ENCODE measurements around the gene CRACDL. TPM values are rescaled to one million over a fixed set of nuclear protein-coding genes. Genes with fewer than 3 reads are reported as not detected.

The CRACDL gene
- total and polyA plus RNA-seq, 2 of the 13 experiments (the other 11 are each of a cell fraction or from before 2014, with no cell fraction given): 0.15 to 0.26 TPM

DNA sequence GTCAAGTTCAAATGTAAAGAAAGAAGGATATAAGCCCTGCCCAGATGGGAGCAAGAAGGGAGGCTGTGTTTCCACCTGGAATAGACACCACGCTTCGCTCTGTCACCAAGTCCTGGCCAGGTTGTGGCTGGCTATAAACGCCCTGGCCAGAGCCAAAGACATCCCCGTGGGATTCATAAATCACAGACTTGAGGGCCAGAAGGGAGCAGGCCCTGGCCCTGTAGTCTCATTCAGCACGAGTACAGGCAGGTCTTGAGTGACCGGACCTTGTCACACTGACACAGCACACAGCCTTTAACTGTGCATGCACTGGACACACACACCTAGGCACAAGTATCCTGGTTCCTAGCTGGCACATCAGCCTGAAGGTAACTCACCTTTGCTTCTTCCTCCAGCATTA, 110.6 kb downstream of the CRACDL start:
- H2AFZ ChIP-seq (ENCODE audit: low read length): no peak overlapping the region
- H3K9me3 ChIP-seq (ENCODE audit: low read length): no peaks in the 10 kb centered on the region
- no peaks in the 10 kb centered on the region for H3K36me3 ChIP-seq (replicated peaks in 1 of 2; ENCODE audit: control insufficient read depth in 1 of 2, insufficient read depth in 2 of 2, low read length in 2 of 2)
- H3K27ac ChIP-seq (ENCODE audit: extremely low read length, insufficient read depth, low read length): no peak overlapping the region
- H3K4me1 ChIP-seq (ENCODE audit: insufficient read depth, low read length): peaks cover 52% of the 10 kb centered on the region
- H3K27me3 ChIP-seq (ENCODE audit: control insufficient read depth in 1 of 2, insufficient read depth in 2 of 2, low read length in 2 of 2): no peaks in the 10 kb centered on the region; a peak in 1 of 5 replicates
- no peaks in the 10 kb centered on the region for H3K79me2 ChIP-seq (ENCODE audit: insufficient read depth, low read length)
- no peak overlapping the region for H3K9ac ChIP-seq (ENCODE audit: insufficient read depth, low read depth, low read length)
- TF ChIP-seq ZNF343 (CRISPR knock-in tag; IDR thresholded peaks at IDR 0.05): no peak
- no peak for TF ChIP-seq ZNF281 (CRISPR knock-in tag; IDR thresholded peaks at IDR 0.05; ENCODE audit: borderline replicate concordance)
- no peak for TF ChIP-seq RARG (CRISPR knock-in tag; IDR thresholded peaks at IDR 0.05; ENCODE audit: low read depth)
- TF ChIP-seq, protein P1, sequence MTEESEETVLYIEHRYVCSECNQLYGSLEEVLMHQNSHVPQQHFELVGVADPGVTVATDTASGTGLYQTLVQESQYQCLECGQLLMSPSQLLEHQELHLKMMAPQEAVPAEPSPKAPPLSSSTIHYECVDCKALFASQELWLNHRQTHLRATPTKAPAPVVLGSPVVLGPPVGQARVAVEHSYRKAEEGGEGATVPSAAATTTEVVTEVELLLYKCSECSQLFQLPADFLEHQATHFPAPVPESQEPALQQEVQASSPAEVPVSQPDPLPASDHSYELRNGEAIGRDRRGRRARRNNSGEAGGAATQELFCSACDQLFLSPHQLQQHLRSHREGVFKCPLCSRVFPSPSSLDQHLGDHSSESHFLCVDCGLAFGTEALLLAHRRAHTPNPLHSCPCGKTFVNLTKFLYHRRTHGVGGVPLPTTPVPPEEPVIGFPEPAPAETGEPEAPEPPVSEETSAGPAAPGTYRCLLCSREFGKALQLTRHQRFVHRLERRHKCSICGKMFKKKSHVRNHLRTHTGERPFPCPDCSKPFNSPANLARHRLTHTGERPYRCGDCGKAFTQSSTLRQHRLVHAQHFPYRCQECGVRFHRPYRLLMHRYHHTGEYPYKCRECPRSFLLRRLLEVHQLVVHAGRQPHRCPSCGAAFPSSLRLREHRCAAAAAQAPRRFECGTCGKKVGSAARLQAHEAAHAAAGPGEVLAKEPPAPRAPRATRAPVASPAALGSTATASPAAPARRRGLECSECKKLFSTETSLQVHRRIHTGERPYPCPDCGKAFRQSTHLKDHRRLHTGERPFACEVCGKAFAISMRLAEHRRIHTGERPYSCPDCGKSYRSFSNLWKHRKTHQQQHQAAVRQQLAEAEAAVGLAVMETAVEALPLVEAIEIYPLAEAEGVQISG (CRISPR knock-in tag; IDR thresholded peaks at IDR 0.05): no peak
- TF ChIP-seq ZNF558 (CRISPR knock-in tag; IDR thresholded peaks at IDR 0.05; ENCODE audit: borderline replicate concordance): no peak
- TF ChIP-seq MNT (IDR thresholded peaks at IDR 0.05): no peak
- TF ChIP-seq ZNF121 (CRISPR knock-in tag; IDR thresholded peaks at IDR 0.05): no peak
- TF ChIP-seq, protein P2, sequence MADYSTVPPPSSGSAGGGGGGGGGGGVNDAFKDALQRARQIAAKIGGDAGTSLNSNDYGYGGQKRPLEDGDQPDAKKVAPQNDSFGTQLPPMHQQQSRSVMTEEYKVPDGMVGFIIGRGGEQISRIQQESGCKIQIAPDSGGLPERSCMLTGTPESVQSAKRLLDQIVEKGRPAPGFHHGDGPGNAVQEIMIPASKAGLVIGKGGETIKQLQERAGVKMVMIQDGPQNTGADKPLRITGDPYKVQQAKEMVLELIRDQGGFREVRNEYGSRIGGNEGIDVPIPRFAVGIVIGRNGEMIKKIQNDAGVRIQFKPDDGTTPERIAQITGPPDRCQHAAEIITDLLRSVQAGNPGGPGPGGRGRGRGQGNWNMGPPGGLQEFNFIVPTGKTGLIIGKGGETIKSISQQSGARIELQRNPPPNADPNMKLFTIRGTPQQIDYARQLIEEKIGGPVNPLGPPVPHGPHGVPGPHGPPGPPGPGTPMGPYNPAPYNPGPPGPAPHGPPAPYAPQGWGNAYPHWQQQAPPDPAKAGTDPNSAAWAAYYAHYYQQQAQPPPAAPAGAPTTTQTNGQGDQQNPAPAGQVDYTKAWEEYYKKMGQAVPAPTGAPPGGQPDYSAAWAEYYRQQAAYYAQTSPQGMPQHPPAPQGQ (CRISPR knock-in tag; IDR thresholded peaks at IDR 0.05; ENCODE audit: borderline replicate concordance): no peak
- TF ChIP-seq SNAPC5 (CRISPR knock-in tag; IDR thresholded peaks at IDR 0.05; ENCODE audit: borderline replicate concordance): no peak
- TF ChIP-seq, protein P3, sequence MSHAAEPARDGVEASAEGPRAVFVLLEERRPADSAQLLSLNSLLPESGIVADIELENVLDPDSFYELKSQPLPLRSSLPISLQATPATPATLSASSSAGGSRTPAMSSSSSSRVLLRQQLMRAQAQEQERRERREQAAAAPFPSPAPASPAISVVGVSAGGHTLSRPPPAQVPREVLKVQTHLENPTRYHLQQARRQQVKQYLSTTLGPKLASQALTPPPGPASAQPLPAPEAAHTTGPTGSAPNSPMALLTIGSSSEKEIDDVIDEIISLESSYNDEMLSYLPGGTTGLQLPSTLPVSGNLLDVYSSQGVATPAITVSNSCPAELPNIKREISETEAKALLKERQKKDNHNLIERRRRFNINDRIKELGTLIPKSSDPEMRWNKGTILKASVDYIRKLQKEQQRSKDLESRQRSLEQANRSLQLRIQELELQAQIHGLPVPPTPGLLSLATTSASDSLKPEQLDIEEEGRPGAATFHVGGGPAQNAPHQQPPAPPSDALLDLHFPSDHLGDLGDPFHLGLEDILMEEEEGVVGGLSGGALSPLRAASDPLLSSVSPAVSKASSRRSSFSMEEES (CRISPR knock-in tag; IDR thresholded peaks at IDR 0.05): no peak
- FAIRE-seq (no peak), DNase-seq (ENCODE audit: low spot score) (no peak), ATAC-seq (no peak)
- no peak overlapping the region for H3K4me3 ChIP-seq (replicated peaks in 1 of 3; ENCODE audit: insufficient read depth in 1 of 3, low read depth in 2 of 3, low read length in 3 of 3)
- WGBS (ENCODE audit: low lambda C conversion rate): 84% methylated on average over 6 of the region's 6 CpGs
- intact Hi-C loops (cut with micrococcal nuclease; ENCODE audit: unreplicated experiment) (no loop called here), in situ Hi-C loops (cut with HindIII; ENCODE audit: extremely low pct_ligation_motif_present, low pct_unique_long_range_greater_than_20kb) (loop anchor here (25.0 kb wide), 1 partner anchor 413 kb away; no protein-coding TSS in a partner anchor)
- BruUV-seq (replicated peaks): no TSS peak
- no peaks in the 10 kb centered on the region for H4K20me1 ChIP-seq (ENCODE audit: insufficient read depth, low read length)
- H3K4me2 ChIP-seq (ENCODE audit: low read depth, low read length): no peak overlapping the region
- ChIA-PET CTCF (ENCODE audit: low intra/inter-chr PET ratio, low total read pairs) (no interaction called here), POLR2A (no interaction called here)
